GM19099 (cell line): ENCODE results near the gene WSCD2.

Experiments used
- POLR2A ChIP-seq: IDR thresholded peaks from 3 replicates; pipeline ENCODE4 v1.6.1; 2011; ENCODE audit warnings: low read depth; ENCODE audit not compliant: insufficient read length; ENCODE audit errors: extremely low read depth

Gene WSCD2

DNA sequence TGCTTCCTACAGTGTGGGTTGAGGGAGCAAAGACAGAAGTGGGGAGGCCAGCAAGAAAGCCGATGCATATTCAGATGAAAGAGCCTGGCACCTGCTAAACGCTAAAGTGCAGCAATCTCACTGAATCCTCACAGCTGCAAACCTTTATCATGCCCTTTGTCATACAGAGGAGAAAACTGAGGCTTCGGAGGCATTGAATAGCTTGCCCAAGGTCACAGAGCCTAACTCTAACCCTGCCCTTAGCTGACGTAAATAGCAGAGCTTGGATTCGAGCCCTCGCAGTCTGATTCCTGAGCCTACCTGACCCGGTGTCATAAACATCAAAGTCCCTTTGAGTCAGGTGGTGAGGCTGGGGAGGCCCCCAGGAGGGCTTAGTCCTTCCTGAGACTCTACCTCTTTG lies 155.1 kb downstream of the WSCD2 start:
- TF ChIP-seq POLR2A: no peak

DNA sequence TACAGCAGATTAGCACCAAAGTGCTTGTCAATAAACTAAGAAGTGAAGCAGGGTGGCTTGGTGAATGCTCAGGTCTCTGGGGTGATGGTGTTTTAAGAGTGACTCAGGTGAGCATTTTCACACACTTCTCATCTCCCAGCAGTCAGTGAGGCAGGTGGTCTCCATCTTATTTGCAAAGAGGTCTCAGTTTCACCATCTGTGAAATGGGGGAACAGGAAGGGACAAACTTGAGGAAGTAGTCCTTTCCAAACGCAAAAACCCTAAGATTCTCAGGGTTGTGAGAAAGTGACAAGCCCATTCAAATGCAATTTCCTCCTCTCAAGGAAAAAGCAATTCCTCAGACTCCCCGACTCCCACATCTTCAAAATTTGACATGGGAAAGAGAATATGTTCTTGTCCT lies 155.9 kb downstream of the WSCD2 start:
- no peak for TF ChIP-seq POLR2A

DNA sequence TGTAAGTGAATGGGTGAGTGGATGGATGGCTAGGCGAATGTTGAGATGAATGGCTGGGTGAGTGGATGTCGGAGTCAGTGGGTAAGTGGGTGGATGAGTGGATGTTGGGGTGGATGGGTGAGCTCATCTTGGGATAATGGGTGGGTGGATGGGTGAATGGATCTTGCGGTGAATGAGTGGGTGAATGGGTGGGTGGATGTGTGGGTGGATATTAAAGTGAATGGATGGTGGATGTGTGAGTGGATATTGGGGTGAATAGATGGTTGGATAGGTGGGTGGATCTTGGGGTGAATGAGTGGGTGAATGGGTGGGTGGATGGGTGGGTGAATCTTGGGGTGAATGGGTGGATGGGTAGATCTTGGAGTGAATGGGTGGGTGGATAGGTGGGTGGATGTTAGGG lies 158.1 kb downstream of the WSCD2 start:
- no peak for TF ChIP-seq POLR2A

DNA sequence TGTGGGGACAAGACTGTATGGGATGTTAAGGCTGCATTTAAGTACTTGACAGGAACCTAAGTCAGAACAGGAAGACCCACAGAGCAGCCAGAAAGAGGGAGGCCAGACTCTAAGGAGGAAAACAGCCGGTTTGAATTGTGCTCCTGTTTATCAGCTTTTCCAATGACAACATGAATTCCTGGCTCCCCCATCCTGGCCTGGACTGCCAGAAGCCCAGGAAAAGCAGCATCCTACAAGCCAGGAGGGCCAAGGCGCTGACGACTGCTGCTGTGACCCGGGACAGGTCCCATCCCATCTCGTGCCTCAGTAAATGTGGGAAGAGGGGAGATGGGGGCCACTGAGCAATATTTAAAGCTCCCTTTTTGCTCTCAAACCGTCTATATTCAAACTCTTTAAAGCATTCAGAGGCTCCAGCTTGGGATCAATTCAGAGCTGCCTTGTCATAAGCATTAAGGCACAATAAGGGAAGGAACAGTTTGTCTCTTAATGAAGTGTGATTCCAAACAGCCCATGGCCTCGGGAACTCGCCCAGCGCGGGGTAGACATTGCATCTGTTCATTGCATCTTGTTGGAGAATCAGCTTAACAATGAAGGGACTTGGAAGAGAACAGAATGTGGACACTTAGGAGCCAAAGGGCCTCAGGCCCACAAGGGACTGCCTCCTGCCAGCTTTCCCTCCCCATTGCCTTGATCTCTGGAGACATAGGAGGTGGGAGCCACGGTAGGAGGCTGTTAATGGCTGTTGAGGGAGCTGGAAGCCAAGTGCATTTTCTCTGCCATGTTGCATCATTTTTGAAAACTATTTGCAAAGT lies 160.5 kb downstream of the WSCD2 start:
- TF ChIP-seq POLR2A: no peak

DNA sequence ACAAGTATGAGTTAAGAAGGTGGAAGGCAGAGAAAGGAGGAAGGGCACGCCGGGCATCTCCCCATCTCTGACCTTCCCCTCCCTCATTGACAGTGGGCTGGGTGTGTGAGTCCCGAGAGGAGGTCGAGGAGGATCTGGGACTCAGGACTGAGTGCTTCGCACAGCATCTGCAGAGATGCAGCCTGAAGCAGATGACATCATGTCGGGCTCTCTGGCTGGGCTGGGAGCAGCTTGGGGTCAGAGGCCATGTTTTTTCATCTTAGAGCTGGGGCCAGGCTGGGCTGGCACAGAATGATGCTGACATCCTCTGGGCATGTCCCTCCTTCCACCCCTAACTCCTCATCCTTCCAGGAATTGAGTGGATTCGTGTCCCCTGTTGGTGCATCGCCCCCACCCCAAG lies 166.6 kb downstream of the WSCD2 start:
- TF ChIP-seq POLR2A: no peak

DNA sequence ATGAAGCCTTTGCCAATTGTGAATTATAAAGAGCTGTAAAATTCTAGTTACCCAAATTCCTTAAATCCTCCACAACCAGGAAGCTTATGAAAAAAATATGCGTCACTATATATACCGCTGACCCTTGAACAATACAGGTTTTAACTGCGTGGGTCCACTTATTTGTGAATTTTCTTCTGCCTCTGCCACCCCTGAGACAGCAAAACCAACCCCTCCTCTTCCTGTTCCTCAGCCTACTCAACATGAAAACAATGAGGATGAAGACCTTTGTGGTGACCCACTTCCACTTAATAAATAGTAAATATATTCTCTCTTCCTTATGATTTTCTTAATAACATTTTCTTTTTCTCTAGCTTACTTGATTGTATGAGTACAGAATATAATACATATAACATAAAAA lies 167.9 kb downstream of the WSCD2 start:
- no peak for TF ChIP-seq POLR2A

DNA sequence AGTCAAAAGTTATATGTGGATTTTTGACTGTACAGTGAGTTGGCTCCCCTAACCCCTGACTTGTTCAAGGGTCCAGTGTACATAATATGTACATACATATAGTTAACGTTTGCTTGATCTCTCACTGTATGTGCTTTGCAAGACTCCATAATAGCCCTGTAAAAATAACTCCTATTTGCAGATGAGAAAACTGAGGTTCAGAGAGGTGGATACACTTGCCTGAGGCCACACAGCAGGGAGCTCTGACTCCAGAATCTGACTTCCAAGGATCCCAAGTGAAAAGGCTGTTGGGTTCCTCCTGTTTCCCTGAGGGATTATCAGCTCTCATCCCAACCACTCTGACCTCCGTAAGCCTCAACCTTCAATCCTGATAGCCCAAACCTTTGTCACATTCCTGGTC lies 168.3 kb downstream of the WSCD2 start:
- TF ChIP-seq POLR2A: no peak

DNA sequence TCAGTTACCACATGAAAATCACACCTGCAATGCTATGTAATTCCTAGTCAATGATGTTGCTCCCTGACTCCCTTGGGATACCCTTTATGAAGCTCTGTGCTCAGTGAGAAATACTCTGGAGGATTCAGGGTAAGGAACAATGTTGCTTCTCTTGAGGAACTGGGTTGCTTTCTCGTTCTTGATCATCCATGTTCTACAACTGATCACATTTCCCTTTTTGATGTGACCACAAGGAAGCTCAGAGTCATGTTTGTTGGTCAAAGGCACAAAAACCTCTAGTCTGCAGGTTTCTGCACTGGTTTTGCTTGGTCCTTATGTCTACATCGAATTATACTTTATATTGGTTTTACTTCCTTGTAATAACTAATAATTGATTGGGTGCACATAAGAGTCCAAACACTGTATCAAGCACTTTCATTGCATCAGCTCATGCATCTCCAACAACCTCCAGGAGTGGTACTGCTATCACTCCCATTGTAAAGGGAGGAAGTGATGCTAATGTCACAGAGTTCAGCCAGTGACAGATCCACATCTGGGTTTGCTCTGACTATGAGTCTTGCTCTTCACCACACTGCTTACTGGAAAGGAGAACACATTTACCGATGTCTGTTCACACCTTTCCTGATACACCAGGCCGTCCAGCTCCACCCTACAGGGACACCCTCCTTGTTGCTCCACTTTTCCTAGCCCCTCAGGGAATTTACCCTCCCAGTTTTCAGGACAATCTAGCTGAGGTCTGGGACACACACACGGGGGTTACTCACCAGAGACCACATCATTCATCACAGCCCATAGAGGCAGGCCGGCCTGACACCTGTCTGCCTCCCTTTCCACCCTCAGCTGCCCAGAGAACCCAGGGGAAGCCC lies 169.0 kb downstream of the WSCD2 start:
- TF ChIP-seq POLR2A: no peak

DNA sequence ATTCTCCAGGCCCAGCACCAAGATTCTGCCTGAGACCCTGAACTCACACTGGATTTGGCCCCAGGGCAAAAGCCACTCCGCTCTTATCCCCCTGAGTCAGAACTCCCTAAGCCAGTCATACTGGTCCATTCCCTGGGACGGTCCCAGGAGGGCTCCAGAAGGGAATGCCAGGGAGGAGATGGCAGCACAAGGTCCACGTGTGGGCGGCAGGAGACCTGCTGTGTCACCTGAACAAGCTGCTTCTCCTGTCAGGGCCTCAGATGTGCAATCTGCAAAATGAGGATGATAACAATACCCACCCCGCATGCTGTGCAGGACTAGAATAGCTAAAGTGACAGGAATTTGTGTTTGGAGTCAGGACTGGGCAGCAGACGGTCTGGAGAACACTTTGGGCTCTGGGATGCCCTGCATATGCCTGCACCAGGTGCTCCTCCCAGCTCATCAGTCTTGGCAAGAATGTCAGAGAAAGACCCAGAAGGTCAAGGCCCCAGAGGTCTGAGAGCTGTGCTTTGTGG lies 169.7 kb downstream of the WSCD2 start:
- TF ChIP-seq POLR2A: no peak

DNA sequence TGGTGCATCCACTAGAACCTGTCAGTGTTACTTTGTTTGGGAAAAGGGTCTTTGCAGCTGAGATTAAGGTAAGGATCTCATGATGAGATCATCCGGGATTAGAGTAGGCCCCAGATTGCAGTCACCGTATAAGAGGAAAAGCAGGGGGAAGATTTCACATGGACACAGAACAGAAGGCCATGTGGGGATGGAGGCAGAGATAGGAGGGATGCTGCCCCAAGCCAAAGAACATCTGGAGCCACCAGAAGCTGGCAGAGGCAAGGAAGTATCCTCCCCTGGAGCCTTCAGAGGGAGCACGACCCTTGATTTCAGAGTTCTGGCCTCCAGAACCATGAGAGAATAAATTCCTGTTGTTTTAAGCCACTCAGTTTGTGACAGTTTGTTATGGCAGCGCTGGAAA lies 170.4 kb downstream of the WSCD2 start:
- no peak for TF ChIP-seq POLR2A
